PFSK-1 (cell line): Measurements from ENCODE around the gene PIK3CD.

Experiments
- FOXP2 ChIP-seq: optimal IDR thresholded peaks from 2 replicates; pipeline ENCODE3; 2011; ENCODE audit warnings: borderline replicate concordance, control low read depth, inconsistent platforms; ENCODE audit not compliant: insufficient read depth; ENCODE audit errors: extremely low read length, extremely low read depth
- POLR2AphosphoS5 ChIP-seq: IDR thresholded peaks from 2 replicates; pipeline ENCODE4 v1.6.1; 2012; ENCODE audit warnings: low read depth, mild to moderate bottlenecking, control low read depth, low read length, moderate library complexity
- SIN3A ChIP-seq: IDR thresholded peaks from 2 replicates; pipeline ENCODE4 v1.6.1; 2012; ENCODE audit warnings: mild to moderate bottlenecking, low read length, moderate library complexity, borderline replicate concordance; ENCODE audit not compliant: insufficient read depth
- TAF1 ChIP-seq: IDR thresholded peaks from 2 replicates; pipeline ENCODE4 v1.6.1; 2012; ENCODE audit warnings: low read length, control low read depth, borderline replicate concordance; ENCODE audit not compliant: insufficient read depth
- TF ChIP-seq, protein P1 (sequence below), 2 experiments: IDR thresholded peaks; 2 replicates each; pipeline versions ENCODE4 v1.6.1 to v1.8.0; 2011 to 2012; ENCODE audit warnings: low read depth in 2 of 2, low read length in 2 of 2, control low read depth in 1 of 2, inconsistent platforms in 1 of 2, mild to moderate bottlenecking in 1 of 2, moderate library complexity in 1 of 2; ENCODE audit not compliant: insufficient read depth in 1 of 2

Gene PIK3CD

DNA sequence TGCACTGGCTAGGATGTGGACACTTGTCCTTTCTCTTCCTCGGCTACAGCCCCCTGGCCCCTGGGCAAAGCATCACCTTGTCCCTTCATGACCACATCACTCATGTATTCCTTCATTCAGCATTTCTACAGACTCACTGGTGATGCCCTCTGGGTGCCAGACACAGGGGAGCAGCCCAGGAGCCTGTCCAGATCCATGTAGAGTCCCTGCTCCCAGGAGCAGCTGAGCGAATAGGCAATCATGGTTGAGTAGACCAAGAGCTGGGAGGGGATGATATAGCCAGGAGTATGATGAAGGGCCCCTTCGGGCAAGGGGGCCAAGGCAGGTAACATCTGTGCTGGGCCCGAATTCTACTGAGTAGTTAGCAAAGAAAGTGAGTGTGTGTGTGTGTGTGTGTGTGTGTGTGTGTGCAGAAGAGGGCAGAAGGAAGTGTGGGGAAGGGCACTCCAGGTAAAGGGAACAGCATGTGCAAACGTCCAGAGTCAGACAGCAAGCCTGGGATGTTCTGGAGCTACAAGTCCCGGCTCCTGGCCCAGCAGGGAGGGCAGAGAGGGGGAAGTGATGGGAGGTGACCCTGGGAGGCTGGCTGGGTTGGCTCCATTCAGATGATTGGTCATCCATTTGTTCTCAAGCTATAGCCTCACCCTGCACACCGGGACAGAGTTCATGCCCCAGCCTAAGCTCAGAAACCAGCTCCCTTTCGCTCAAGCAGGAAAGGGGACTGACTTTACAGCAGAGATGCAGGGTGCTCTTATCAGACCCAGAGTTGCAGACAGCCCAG, 21.0 kb upstream of the PIK3CD start:
- TF ChIP-seq POLR2AphosphoS5 (no peak), SIN3A (no peak), TAF1 (no peak)

GRCh38 chr1:9631613-9632012, 19.9 kb upstream of the PIK3CD start:
- TF ChIP-seq SIN3A (no peak), POLR2AphosphoS5 (no peak), FOXP2 (no peak), TAF1 (no peak)
- TF ChIP-seq, protein P1, sequence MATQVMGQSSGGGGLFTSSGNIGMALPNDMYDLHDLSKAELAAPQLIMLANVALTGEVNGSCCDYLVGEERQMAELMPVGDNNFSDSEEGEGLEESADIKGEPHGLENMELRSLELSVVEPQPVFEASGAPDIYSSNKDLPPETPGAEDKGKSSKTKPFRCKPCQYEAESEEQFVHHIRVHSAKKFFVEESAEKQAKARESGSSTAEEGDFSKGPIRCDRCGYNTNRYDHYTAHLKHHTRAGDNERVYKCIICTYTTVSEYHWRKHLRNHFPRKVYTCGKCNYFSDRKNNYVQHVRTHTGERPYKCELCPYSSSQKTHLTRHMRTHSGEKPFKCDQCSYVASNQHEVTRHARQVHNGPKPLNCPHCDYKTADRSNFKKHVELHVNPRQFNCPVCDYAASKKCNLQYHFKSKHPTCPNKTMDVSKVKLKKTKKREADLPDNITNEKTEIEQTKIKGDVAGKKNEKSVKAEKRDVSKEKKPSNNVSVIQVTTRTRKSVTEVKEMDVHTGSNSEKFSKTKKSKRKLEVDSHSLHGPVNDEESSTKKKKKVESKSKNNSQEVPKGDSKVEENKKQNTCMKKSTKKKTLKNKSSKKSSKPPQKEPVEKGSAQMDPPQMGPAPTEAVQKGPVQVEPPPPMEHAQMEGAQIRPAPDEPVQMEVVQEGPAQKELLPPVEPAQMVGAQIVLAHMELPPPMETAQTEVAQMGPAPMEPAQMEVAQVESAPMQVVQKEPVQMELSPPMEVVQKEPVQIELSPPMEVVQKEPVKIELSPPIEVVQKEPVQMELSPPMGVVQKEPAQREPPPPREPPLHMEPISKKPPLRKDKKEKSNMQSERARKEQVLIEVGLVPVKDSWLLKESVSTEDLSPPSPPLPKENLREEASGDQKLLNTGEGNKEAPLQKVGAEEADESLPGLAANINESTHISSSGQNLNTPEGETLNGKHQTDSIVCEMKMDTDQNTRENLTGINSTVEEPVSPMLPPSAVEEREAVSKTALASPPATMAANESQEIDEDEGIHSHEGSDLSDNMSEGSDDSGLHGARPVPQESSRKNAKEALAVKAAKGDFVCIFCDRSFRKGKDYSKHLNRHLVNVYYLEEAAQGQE (IDR thresholded peaks at IDR 0.05; ENCODE audit: insufficient read depth in 1 of 2, low read depth in 2 of 2, low read length in 2 of 2) = no peak

- TF ChIP-seq, protein P1 (IDR thresholded peaks at IDR 0.05; ENCODE audit: insufficient read depth in 1 of 2, low read depth in 2 of 2, low read length in 2 of 2) = no peak
- TF ChIP-seq POLR2AphosphoS5 = no peak
- no peak for TF ChIP-seq SIN3A
- no peak for TF ChIP-seq FOXP2
- TF ChIP-seq TAF1 = no peak
These were observed 18.0 kb upstream of the PIK3CD start for GRCh38 chr1:9633493-9633892.

DNA sequence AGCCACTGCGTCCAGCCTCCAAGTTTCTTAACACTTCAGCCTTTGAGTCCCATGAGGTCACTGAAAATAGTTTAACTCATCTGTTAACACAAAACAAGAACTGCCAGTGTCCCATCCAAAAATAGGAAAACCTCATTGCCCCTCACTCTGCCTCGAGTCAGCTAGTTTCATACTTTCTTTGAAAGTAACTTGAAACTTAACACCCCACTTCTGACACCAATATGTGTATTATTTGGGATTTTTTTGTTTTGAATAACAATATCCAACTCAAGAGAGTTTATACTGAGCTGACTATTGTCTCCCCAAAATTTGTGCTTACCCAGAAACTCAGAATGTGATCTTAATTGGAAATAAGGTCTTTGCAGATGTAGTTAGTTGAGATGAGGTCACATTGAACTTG, 16.9 kb upstream of the PIK3CD start:
- TF ChIP-seq SIN3A (no peak), TAF1 (no peak), POLR2AphosphoS5 (no peak), FOXP2 (no peak)
- TF ChIP-seq, protein P1 (IDR thresholded peaks at IDR 0.05; ENCODE audit: insufficient read depth in 1 of 2, low read depth in 2 of 2, low read length in 2 of 2) = no peak

GRCh38 chr1:9639227-9639626, 12.3 kb upstream of the PIK3CD start:
- no peak for TF ChIP-seq FOXP2
- no peak for TF ChIP-seq POLR2AphosphoS5
- no peak for TF ChIP-seq SIN3A
- TF ChIP-seq, protein P1 (IDR thresholded peaks at IDR 0.05; ENCODE audit: insufficient read depth in 1 of 2, low read depth in 2 of 2, low read length in 2 of 2) = no peak
- no peak for TF ChIP-seq TAF1
